Medulla oblongata (tissue), 1 donor: ENCODE results near the gene MTMR12.
"Not testable (repeated sequence)": the region's sequence is repeated elsewhere in the genome, so short reads cannot be mapped to it uniquely, and the experiment has no call there.

ENCODE experiments used
- DNase-seq: peaks from one replicate; pipeline ENCODE4 v3.0.0-alpha.2; 2015; ENCODE audit errors: extremely low spot score

MTMR12 gene

DNA sequence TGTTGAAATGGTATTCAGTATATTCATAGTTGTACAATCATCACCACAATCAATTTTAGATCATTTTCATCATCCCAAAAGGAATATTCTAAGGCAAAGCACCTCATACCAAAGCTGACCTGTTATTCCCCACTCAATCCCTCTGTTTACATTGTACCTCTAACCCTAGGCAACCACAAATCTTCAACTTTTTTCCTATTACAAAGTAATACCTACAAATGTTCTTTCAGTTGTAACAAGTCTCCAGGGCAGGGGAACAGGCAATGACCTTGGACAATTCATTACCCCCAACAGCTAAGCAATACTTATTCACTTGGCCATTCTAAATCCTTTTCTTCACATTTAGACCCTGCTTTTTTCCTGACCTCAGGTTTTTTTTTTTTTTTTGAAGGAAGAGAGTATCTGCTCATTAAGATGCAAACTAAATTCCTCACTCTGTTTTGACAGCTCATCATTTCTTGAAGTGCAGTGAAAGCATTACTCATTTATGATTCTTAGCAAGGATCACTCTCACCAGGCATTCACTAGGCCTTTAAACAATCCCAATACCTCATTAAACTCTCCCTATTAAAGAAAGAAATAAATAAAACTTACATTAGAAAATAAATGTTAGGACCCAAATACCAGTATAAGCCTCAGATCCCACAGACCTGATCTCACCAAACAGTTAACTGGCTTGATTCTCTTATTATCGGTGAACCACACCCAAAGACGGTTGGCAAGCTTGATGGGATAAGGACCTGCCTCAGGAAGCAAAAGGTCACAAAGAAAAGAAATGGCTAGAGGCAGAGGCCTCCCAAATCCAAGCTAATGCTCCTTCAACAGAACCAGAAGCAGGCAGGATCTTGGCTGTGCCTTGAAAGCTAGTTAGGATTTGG, 15.3 kb downstream of the MTMR12 start:
- DNase-seq: no peak

DNA sequence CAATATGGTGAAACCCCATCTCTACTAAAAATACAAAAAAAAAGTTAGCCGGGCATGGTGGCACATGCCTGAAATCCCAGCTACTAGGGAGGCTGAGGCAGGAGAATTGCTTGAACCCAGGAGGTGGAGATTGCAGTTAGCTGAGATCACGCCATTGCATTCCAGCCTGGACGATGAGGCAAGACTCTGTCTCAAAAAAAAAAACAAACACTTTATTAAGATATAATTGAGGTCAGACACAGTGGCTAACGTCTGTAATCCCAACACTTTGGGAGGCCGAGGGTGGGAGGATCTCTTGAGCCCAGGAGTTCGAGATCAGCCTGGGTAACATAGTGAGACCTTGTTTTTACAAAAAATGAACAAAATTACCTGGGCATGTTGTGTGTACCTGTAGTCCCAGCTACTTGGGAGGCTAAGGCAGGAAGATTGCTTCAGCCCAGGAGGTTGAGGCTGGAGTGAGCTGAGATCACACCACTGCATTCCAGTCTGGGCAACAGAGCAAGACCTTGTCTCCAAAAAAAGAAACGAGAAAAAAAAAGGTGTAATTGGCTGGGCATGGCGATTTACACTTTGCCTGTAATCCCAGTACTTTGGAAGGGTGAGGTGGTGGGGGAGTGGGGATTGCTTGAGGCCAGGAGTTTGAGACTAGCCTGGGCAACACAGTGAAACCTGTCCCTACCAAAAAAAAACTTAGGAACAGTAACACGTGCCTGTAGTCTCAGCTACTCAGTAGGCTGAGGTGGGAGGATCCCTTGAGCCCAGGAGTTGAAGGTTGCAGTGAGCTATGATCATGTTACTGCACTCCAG, 16.6 kb downstream of the MTMR12 start:
- DNase-seq: not testable (repeated sequence)

DNA sequence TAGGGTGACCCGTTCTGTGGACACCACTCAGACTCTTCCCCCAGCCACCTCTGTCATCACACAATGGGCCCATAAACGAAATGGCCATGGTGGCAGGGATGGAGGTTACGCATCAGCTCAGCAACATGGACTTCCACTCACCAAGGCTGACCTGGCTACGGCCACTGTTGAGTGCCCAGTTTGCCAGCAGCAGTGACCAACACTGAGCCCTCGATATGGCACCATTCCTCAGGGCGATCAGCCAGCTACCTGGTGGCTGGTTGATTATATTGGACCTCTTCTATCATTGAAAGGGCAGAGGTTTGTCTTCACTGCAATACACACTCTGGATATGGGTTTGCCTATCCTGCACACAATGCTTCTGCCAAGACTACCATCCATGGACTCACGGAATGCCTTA, 21.1 kb downstream of the MTMR12 start:
- DNase-seq: no peak

DNA sequence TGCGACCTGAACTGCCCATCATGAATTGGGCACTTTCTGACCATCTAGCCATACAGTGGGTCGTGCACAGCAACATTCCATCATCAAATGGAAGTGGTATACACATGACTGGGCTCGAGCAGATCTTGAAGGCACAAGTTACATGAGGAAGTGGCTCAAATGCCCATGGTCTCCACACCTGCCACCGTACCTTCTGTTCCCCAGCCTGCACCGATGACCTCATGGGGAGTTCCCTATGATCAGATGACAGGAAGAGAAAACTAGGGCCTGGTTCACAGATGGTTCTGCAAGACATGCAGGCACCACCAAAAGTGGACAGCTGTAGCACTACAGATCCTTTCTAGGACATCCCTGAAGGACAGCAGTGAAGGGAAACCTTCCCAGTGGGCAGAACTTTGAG, 21.8 kb downstream of the MTMR12 start:
- no peak for DNase-seq

DNA sequence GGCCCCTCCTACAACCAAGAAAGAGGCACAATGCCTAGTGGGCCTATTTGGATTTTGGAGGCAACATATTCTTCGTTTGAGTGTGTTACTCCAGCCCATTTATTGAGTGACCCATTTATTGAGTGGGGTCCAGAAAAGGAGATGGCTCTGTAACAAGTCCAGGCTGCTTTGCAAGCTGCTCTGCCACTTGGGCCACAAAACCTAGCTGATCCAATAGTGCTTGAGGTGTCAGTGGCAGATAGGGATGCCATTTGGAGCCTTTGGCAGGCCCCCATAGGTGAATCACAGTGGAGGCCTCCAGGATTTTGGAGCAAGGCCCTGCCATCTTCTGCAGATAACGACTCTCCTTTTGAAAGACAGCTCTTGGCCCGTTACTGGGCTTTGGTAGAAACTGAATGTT, 22.2 kb downstream of the MTMR12 start:
- not testable (repeated sequence) for DNase-seq

DNA sequence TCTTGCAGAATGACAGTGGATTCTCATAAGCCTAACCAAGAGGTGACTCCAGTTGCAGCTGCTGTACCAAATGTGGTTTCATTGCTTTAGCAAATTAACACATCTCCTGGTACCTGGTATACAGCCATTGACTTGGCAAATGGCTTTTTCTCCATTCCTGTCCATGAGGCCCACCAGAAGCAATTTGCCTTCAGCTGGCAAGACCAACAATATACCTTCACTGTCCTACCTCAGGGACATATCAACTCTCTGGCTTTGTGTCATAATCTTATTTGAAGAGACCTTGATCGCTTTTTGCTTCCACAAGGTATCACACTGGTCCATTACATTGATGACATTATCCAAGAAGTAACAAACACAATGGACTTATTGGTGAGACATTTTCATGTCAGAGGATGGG, 22.8 kb downstream of the MTMR12 start:
- DNase-seq: not testable (repeated sequence)

DNA sequence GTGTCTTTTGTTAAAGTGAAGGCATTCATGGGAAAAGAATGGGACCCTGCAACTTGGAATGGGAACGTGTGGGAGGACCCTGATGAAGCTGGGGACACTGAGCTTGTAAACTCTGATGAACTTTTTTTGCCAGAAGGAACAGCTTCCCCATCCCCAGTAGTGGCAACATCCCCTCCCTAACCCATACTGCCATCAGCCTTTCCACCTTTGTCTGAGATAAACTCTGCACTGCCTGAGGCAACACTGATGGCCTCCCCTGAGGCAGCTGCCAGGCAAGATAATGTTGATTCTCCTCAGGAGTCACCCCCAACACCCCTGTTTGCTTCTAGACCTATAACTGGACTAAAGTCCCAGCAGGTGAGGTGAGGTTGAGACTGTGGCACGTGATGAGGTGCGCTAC, 24.6 kb downstream of the MTMR12 start:
- not testable (repeated sequence) for DNase-seq

DNA sequence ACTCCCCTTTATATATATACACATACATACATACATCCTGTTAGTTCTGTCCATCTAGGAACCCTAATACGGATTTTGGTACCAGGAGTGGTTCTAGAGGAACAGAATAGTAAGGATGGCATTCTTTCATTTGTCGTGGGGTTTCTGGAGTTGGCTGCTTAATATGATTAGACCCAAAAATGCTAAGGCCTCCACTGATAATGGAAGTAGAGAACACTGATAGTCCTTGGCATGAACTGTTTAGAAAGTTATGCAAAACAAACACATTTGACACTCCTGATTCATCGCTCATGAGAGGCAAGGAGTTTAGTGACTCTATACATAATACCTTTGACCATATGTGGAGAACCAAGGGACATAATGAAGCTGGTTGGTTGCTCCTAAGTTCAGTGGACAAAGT, 25.2 kb downstream of the MTMR12 start:
- not testable (repeated sequence) for DNase-seq

DNA sequence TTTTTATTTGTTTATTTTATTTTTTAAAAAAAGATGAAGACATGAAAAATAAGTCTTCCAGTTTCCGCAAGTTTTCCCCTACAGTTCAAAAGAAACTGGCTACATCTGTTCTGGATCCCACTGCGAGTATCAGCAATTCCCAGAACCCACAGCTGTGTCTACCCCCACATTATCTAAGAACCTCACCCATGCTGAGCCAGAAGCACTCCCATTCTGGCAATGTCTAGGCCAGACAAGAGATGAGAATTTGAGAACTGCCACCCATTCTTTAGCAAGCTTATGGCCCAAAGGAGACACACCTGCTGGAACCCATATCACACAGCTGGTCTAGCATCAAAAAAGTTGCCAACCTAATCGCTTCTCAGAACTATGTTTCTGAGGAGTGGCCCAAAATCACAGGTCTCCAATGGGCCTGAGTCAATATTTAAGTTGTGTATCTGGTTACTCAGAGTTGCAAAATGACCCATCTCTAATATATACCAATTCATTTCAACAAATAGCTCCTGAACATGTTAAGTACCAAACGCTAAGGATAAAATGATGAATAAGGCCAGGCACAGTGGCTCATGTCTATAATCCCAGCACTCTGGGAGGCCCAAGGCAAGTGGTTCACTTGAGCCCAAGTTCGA, 27.1 kb downstream of the MTMR12 start:
- no peak for DNase-seq

DNA sequence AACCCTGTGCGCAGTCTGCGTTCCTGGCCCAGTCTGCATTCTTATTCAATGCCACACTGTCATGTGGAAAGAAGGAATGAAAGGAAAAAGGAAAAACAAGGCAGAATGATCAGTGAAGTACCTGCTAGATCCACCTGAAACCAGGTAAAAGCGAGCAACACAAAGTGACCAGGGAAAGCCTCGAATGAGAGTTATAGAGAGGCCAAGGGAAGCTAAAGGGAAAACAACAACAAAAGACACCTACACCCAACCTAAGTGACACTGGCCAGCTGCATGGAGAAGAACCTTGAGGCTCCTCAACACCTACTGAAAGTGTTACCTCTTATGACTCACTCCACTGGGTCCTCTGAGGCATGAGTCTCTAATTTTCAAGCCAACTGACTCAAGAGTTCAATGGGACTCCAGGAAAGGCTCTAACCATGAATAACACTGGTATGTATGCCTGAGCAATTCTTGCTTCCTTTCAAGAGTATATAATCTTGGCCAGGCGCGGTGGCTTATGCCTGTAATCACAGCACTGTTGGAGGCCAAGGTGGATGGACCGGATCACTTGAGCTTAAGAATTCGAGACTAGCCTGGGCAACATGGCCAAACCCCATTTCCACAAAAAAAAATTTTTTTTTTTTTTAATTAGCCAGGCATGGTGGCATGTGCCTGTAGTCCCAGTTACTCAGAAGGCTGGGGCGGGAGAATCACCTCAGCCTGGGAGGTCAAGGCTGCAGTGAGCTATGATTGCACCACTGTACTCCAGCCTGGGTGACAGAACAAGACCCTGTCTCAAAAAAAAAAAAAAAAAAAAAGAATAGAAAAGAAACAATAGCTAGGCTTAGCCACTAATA, 29.0 kb downstream of the MTMR12 start:
- no peak for DNase-seq

DNA sequence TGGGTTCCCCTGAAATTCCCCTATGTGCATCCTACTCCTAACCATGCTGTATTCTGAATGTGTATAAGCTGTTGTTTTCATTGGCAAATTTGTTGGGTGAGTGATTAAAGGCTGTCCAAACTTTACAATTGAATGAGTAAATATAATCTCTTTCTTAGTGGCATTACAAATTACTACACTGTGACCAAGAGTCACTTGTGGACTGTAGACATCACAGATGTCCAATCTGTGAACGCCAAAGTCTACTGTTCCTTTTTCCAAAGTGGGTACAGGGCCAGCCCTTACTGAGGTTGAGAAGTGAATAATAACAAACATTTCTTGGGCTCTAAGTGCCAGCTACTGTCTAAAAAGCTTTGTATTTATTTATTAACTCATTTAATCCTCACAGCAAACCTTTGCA, 29.7 kb downstream of the MTMR12 start:
- DNase-seq: no peak

DNA sequence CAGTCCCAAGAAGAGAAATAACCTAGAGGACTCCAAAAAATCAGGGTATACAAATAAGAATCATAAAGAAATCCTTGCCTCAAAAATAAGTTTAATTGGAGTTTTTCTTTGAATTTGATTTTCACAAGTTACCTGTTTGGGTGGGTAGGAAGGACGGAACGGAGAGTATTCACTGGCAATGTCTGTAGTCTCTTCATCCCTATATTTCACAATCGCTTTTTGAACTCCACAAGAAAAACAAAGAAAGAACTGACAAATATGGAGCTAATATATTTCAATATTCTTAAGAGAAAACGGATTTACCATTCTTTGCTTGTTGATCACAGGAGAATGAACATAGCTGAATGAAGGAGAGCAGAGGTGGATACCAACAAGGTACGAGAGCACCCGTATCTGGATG, 30.1 kb downstream of the MTMR12 start:
- no peak for DNase-seq

DNA sequence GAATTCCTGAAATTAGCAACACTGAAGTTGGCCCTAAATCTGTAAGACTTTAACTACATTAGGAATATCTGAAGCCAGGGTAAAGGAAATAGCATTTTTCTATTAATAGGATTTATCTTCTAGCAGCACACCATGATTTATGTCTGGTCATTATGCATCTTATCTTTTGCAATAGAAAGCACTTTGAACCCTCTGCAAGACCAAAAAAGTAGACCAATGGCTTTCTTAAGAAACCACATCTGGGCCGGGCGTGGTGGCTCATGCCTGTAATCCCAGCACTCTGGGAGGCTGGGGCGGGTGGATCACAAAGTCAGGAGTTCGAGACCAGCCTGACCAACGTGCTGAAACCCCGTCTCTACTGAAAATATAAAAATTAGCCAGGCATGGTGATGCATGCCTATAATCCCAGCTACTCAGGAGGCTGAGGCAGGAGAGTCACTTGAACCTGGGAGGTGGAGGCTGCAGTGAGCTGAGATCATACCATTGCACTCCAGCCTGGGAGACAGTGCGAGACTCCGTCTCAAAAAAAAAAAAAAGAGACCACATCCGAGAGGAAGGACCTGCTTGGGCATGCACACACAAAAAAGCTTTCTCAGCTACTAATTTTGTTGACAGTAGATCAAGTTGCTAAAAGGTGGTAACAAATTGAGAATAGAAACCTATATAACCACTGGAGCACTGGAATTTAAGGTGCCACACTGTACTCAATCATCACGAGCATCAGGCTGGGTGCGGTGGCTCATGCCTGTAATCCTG, 31.2 kb downstream of the MTMR12 start:
- DNase-seq: not testable (repeated sequence)

DNA sequence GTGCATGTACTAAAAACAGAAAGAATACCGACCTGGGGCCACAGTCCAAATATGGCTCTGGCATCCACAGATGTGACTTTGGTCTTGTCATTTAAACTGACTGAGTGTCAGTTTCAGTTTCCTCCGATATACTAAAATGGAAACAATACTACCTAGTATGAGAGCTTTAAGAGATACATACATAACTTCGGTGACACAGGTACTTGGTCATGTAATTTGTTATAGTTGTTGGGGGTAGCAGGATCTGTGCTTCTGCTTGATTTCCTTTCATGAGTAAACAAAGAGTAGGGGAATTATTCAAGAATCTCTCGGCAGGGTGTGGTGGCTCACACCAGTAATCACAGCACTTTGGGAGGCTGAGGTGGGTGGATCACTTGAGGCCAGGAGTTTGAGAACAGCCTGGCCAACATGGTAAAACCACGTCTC, 32.1 kb downstream of the MTMR12 start:
- DNase-seq: no peak

DNA sequence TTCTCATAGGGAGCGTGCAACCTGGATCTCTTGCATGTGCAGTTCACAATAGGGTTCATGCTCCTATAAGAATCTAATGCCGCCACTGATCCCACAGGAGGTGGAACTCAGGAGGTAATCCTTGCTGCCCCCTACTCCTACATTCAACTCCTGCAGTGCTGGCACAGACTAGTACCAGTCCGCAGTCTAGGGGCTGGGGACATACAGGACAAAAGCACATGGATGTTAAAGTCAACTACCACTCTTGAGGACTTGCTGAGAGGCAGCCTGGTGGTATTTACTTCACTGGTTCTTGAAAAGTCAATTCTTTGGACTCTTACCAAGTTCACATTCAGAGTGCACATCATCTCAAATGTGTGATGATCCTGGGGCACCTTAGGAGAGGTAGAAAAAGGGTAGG, 33.0 kb downstream of the MTMR12 start:
- no peak for DNase-seq

DNA sequence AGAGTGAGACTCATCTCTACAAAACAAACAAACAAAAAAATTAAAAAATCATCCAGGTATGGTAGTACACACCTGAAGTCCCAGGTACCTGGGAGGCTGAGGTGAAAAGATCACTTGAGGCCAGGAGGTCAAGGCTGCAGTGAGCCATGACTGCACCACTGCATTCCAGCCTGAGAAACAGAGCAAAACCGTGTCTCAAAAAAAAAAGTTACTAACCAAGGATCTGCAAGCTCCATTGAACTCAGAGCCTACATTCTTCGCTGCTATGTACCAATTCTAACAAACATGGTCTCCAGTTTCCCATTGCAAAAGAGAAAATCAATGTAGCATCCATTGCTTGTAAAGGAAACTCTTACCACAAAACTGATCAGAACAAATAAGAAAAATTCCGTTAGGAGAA, 33.5 kb downstream of the MTMR12 start:
- DNase-seq: no peak

DNA sequence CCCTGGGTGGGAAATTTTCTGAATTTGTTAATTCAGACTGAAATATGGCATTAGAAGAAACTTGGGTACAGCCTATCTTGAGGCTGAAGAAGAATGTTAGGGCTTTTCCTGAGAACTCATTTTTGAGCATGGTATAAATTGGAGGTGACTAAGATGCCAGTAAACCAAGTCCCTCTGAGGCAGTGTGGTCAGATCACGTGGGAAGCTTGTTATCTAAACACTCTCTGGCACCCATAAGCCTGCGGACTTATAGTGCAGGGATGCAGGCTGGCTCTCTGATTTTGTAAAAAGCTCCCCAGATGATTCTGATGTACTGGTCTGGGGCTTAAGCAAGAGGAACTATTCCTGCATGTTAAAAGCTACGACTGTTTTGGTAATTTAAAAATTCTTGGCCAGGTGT, 34.3 kb downstream of the MTMR12 start:
- DNase-seq: no peak

DNA sequence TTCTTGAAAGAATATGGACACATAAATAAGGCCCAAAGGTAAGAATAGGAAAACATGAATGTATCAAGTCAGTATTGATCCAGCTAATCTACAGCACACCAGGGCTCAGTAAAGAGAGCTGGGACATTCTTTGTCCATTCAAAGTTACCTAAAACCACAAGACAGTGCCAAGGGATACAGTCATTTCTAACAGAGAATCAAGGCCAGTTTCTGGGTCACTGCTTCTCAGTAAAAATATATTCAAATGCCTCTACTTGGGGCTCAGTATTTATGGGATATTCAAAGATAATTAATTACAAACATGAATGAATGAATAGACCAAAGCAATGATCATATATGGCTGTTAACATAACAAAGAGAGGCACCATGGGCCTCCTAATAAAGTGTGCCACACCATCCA, 34.9 kb downstream of the MTMR12 start:
- no peak for DNase-seq

DNA sequence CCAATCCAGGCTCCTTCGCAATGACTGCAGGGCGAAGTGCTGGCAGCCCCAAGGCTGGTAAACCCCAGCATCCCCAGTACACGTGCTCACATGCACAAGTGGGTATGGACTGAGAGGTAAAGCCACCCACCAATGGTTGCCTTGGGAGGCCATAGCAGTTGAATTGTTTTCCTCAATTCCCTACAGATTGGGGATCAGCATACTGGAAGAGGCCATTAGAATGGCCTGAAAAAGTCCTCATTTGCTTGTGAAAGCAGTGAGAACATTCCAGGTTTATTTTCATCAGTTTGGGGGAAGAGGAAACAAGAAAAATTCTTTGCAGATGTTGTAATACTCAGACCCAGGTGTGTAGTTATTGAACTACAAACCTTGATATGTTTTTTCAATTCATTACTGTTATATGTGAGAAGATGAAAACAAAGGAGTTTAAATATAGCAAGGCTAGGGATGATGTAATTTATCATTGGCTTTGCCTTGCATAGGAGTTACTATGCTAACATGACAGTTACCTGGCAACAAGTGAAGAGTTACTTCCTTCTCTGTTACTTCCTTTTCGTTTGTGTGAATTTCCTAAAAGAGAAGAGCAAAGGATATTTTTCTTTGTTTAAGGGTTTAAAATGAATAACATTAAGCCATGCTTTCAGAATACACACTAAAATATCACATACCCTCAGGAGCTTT, 36.4 kb downstream of the MTMR12 start:
- DNase-seq: no peak

DNA sequence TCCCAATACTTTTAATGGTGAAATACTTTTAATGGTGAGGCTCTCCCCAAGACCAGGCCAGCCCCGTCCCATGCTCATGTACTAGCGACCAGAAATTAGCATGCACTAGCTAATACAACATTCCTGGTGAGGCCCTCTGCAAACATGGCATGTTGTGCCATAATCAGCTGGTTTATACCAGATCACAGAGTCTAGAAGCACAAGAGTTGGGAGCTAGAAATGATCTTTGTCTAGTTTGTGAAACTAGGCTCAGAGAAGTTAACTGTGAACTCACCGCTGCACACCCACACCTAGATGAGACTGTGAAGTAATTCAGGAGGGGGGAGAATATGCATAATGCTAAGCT, 37.4 kb downstream of the MTMR12 start:
- no peak for DNase-seq
